Fibroblast of the aortic adventitia (primary cell): Measurements from ENCODE around the gene FBRS. TPM values are rescaled to one million over a fixed set of nuclear protein-coding genes. Genes with fewer than 3 reads are reported as not detected.

Experiments
- DNase-seq: peaks from one replicate; pipeline ENCODE4 v3.0.0-alpha.2; 2010; ENCODE audit warnings: low read depth
- H3K4me3 ChIP-seq: 2 replicates; pipeline ENCODE4 v1.5.1; 2011; ENCODE audit warnings: low read depth, mild to moderate bottlenecking, control low read depth, low read length, moderate library complexity
- total RNA-seq: library from RNA; depleted of rRNA; stranded (reverse); fragments of >200 nt; gene quantifications from 2 replicates; pipeline ENCODE4 v1.2.3, GENCODE V29; 2012; ENCODE audit warnings: low replicate concordance
- TF ChIP-seq, protein P1 (sequence below): IDR thresholded peaks from 2 replicates; pipeline ENCODE4 v1.5.1; 2011; ENCODE audit warnings: mild to moderate bottlenecking, low read length, control low read depth, inconsistent platforms; ENCODE audit not compliant: insufficient read depth

The FBRS gene
- total RNA-seq, 1 donor: 18.3 TPM

DNA sequence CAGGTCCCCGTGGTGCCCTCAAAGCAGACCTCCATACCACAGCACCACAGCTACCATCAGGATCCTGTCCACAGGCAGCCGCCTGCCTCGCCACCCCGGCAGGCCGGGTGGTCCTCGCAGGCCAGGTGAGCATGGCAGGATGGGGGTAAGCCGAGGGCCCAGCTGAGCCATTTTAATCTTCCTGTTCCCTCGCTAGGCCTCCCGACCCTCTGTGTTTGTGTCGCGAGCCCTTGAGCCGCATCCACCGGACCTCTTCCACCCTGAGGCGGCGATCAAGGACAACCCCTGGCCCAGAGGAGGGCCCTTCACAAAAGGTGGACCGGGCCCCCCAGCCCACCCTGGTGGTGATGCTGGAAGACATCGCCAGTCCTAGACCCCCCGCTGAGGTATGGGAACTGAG, 5.5 kb upstream of the FBRS start:
- H3K4me3 ChIP-seq: peak overlapping the region; percentile 25
- DNase-seq: no peak
- TF ChIP-seq, protein P1, sequence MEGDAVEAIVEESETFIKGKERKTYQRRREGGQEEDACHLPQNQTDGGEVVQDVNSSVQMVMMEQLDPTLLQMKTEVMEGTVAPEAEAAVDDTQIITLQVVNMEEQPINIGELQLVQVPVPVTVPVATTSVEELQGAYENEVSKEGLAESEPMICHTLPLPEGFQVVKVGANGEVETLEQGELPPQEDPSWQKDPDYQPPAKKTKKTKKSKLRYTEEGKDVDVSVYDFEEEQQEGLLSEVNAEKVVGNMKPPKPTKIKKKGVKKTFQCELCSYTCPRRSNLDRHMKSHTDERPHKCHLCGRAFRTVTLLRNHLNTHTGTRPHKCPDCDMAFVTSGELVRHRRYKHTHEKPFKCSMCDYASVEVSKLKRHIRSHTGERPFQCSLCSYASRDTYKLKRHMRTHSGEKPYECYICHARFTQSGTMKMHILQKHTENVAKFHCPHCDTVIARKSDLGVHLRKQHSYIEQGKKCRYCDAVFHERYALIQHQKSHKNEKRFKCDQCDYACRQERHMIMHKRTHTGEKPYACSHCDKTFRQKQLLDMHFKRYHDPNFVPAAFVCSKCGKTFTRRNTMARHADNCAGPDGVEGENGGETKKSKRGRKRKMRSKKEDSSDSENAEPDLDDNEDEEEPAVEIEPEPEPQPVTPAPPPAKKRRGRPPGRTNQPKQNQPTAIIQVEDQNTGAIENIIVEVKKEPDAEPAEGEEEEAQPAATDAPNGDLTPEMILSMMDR: no peak

DNA sequence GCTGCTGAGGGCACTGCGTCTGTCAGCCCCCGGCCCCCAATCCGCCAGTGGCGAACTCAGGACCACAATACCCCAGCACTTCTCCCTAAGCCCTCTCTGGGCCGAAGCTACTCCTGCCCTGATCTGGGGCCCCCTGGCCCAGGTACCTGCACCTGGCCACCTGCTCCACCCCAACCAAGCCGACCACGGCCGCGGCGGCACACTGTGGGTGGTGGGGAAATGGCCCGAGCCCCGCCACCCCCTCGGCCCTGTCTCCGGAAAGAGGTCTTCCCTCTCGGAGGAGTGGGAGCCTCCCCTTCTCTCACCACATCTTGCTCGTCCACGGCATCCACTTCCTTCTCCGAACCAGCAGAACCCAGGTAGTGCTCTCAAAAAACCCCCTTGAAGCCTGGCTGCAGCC, 3.4 kb upstream of the FBRS start:
- H3K4me3 ChIP-seq: no peak overlapping the region
- TF ChIP-seq, protein P1: no peak
- DNase-seq: no peak

DNA sequence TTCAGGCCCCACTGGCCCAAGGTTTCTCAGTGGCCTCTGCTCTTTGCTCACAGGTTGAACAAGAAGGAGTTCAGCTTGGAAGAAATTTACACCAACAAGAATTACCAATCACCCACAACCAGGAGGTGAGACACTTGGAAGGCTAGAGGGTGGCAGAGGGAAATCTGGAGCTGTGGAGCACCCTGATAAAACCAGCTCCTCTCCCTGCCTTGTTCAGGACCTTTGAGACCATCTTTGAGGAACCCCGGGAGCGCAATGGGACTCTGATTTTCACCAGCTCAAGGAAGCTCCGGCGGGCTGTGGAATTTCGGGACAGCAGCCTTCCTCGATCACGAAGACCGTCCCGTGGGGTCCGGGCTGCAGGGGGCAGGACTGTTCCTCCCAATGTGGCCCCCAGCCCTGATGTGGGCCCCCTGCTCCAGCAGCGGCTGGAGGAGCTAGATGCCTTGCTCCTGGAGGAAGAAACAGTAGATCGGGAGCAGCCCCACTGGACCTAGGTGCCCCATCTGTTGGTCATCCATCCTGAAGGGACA, 2.4 kb upstream of the FBRS start:
- no peak overlapping the region for H3K4me3 ChIP-seq
- no peak for DNase-seq
- TF ChIP-seq, protein P1: no peak

- no peak overlapping the region for H3K4me3 ChIP-seq
- DNase-seq: no peak
- TF ChIP-seq, protein P1: no peak
These were observed 1.8 kb upstream of the FBRS start for GRCh38 chr16:30656388-30656787.

GRCh38 chr16:30656974-30657865, 1.0 kb upstream of the FBRS start:
- TF ChIP-seq, protein P1: no peak
- H3K4me3 ChIP-seq: peak overlapping the region; percentile 63
- no peak for DNase-seq

- TF ChIP-seq, protein P1: no peak
- DNase-seq: peak; percentile 98
- peak overlapping the region; percentile 92 for H3K4me3 ChIP-seq
These were observed 688 bp downstream of the FBRS start for GRCh38 chr16:30658731-30659506.
